Muscle layer of duodenum (tissue), 2 donors: Measurements from ENCODE around the gene MAML2.

ENCODE experiments used
- H3K27ac ChIP-seq: one replicate; pipeline ENCODE4 v1.7.0; 2013; ENCODE audit warnings: mild to moderate bottlenecking, low read length
- H3K27me3 ChIP-seq: one replicate; pipeline ENCODE4 v1.7.0; 2013; ENCODE audit warnings: low read depth, mild to moderate bottlenecking, control low read depth, low read length
- H3K36me3 ChIP-seq, 2 donors: one replicate each; pipeline ENCODE4 v1.7.0; 2013; ENCODE audit warnings: low read length in 2 of 2, control low read depth in 1 of 2, mild to moderate bottlenecking in 1 of 2; ENCODE audit not compliant: insufficient read depth in 2 of 2, control insufficient read depth in 1 of 2
- H3K4me1 ChIP-seq, 2 donors: one replicate each; pipeline ENCODE4 v1.7.0; 2013; ENCODE audit warnings: low read length in 2 of 2, mild to moderate bottlenecking in 2 of 2, control low read depth in 1 of 2, moderate library complexity in 1 of 2; ENCODE audit not compliant: insufficient read depth in 2 of 2, control insufficient read depth in 1 of 2
- H3K4me3 ChIP-seq, 2 donors: one replicate each; pipeline ENCODE4 v1.7.0; 2013; ENCODE audit warnings: low read length in 2 of 2, low read depth in 1 of 2, mild to moderate bottlenecking in 1 of 2
- H3K9me3 ChIP-seq, 2 donors: one replicate each; pipeline ENCODE4 v1.7.0; 2013; ENCODE audit warnings: low read length in 2 of 2, control low read depth in 1 of 2, mild to moderate bottlenecking in 1 of 2; ENCODE audit not compliant: control insufficient read depth in 1 of 2
- donor health status: healthy.

The MAML2 gene

GRCh38 chr11:96265220-96265737, 77.7 kb downstream of the MAML2 start:
- no peak overlapping the region for H3K27ac ChIP-seq
- H3K4me1 ChIP-seq, result peaks cover 0 to 3% of the 10 kb centered on the region in 2 donors
- no peaks in the 10 kb centered on the region for H3K9me3 ChIP-seq
- no peaks in the 10 kb centered on the region for H3K27me3 ChIP-seq
- H3K4me3 ChIP-seq, result no peak overlapping the region
- H3K36me3 ChIP-seq, result no peaks in the 10 kb centered on the region

GRCh38 chr11:96264364-96264763, 78.6 kb downstream of the MAML2 start:
- Histone ChIP-seq H3K27me3 (no peaks in the 10 kb centered on the region), H3K4me3 (no peak overlapping the region), H3K36me3 (no peaks in the 10 kb centered on the region), H3K9me3 (no peaks in the 10 kb centered on the region), H3K4me1 (peaks cover 0 to 5% of the 10 kb centered on the region in 2 donors), H3K27ac (no peak overlapping the region)

GRCh38 chr11:96263238-96263763, 79.7 kb downstream of the MAML2 start:
- H3K27ac ChIP-seq, result no peak overlapping the region
- H3K4me1 ChIP-seq, result peaks cover 4 to 10% of the 10 kb centered on the region in 2 donors

GRCh38 chr11:96260532-96260931, 82.5 kb downstream of the MAML2 start:
- H3K36me3 ChIP-seq, result no peaks in the 10 kb centered on the region
- peaks cover 14 to 20% of the 10 kb centered on the region in 2 donors for H3K4me1 ChIP-seq
- H3K27ac ChIP-seq, result no peak overlapping the region
- no peaks in the 10 kb centered on the region for H3K9me3 ChIP-seq
- no peaks in the 10 kb centered on the region for H3K27me3 ChIP-seq
- H3K4me3 ChIP-seq, result no peak overlapping the region

More at GRCh38 chr11:96263238-96263763, 79.7 kb downstream of the MAML2 start:
- H3K9me3 ChIP-seq, result no peaks in the 10 kb centered on the region
- H3K36me3 ChIP-seq, result no peaks in the 10 kb centered on the region
- no peak overlapping the region for H3K4me3 ChIP-seq
- H3K27me3 ChIP-seq, result no peaks in the 10 kb centered on the region

- Histone ChIP-seq H3K36me3 (no peaks in the 10 kb centered on the region), H3K27ac (no peak overlapping the region), H3K4me3 (no peak overlapping the region), H3K27me3 (no peaks in the 10 kb centered on the region), H3K9me3 (no peaks in the 10 kb centered on the region), H3K4me1 (peaks cover 14 to 20% of the 10 kb centered on the region in 2 donors)
Observed at GRCh38 chr11:96260067-96260511, 82.9 kb downstream of the MAML2 start.

GRCh38 chr11:96259134-96259830, 83.7 kb downstream of the MAML2 start:
- H3K9me3 ChIP-seq, result no peaks in the 10 kb centered on the region
- H3K4me1 ChIP-seq, result peaks cover 14 to 20% of the 10 kb centered on the region in 2 donors
- H3K36me3 ChIP-seq, result no peaks in the 10 kb centered on the region
- H3K27ac ChIP-seq, result no peak overlapping the region
- no peaks in the 10 kb centered on the region for H3K27me3 ChIP-seq
- no peak overlapping the region for H3K4me3 ChIP-seq

GRCh38 chr11:96257972-96258934, 84.7 kb downstream of the MAML2 start:
- no peaks in the 10 kb centered on the region for H3K9me3 ChIP-seq
- no peaks in the 10 kb centered on the region for H3K36me3 ChIP-seq
- H3K4me3 ChIP-seq, result no peak overlapping the region
- peak overlapping the region; percentile 32 for H3K27ac ChIP-seq
- no peaks in the 10 kb centered on the region for H3K27me3 ChIP-seq
- H3K4me1 ChIP-seq, result peaks cover 14 to 20% of the 10 kb centered on the region in 2 donors

GRCh38 chr11:96257036-96257435, 86.0 kb downstream of the MAML2 start:
- H3K4me1 ChIP-seq, result peaks cover 14 to 17% of the 10 kb centered on the region in 2 donors
- no peaks in the 10 kb centered on the region for H3K36me3 ChIP-seq
- no peaks in the 10 kb centered on the region for H3K27me3 ChIP-seq
- H3K4me3 ChIP-seq, result no peak overlapping the region
- no peaks in the 10 kb centered on the region for H3K9me3 ChIP-seq
- H3K27ac ChIP-seq, result no peak overlapping the region

- Histone ChIP-seq H3K27me3 (no peaks in the 10 kb centered on the region), H3K36me3 (no peaks in the 10 kb centered on the region), H3K4me3 (no peak overlapping the region), H3K9me3 (no peaks in the 10 kb centered on the region), H3K27ac (no peak overlapping the region), H3K4me1 (peaks cover 14 to 17% of the 10 kb centered on the region in 2 donors)
Observed at GRCh38 chr11:96256215-96257011, 86.6 kb downstream of the MAML2 start.

GRCh38 chr11:96254854-96255253, 88.1 kb downstream of the MAML2 start:
- H3K27ac ChIP-seq, result no peak overlapping the region
- peaks cover 14 to 17% of the 10 kb centered on the region in 2 donors for H3K4me1 ChIP-seq
- no peaks in the 10 kb centered on the region for H3K36me3 ChIP-seq
- H3K4me3 ChIP-seq, result no peak overlapping the region
- no peaks in the 10 kb centered on the region for H3K9me3 ChIP-seq
- no peaks in the 10 kb centered on the region for H3K27me3 ChIP-seq
